ENCODE data around the gene CAND2. TPM values are rescaled to one million over a fixed set of nuclear protein-coding genes. Genes with fewer than 3 reads are reported as not detected.

The CAND2 gene
- total RNA-seq, 4 donors from 2014 or later: 0.63 to 4.2 (median 2.8) TPM

DNA sequence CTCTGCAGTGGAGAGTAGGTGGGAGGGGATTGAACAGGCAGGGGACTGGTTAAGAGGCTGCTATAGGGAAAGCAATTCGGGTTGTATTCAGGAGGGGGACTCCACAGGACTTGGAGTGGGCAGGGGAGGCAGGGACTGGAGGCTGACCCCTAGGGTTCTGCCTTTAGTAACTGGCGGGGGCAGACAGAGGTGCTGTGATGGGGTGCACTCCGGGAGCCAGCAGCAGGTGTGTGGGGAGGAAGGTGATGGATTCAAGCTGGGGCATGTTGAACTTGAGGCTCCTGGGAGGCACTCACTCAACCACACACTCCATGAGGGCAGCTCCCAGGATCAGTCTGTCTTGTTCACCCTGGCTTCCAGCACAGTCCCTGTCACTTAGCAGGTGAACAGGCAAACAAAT lies 12.5 kb downstream of the CAND2 start:
- WGBS, 2 donors: 87 to 88% methylated on average over 3 of the region's 3 CpGs
- no peak for DNase-seq (ENCODE audit: low spot score in 2 of 2)
- intact Hi-C loops (cut with DNase I; ENCODE audit: low total_unique reads): no loop called here
- TF ChIP-seq POLR2A (IDR thresholded peaks at IDR 0.05): no peak
- TF ChIP-seq, protein P1, sequence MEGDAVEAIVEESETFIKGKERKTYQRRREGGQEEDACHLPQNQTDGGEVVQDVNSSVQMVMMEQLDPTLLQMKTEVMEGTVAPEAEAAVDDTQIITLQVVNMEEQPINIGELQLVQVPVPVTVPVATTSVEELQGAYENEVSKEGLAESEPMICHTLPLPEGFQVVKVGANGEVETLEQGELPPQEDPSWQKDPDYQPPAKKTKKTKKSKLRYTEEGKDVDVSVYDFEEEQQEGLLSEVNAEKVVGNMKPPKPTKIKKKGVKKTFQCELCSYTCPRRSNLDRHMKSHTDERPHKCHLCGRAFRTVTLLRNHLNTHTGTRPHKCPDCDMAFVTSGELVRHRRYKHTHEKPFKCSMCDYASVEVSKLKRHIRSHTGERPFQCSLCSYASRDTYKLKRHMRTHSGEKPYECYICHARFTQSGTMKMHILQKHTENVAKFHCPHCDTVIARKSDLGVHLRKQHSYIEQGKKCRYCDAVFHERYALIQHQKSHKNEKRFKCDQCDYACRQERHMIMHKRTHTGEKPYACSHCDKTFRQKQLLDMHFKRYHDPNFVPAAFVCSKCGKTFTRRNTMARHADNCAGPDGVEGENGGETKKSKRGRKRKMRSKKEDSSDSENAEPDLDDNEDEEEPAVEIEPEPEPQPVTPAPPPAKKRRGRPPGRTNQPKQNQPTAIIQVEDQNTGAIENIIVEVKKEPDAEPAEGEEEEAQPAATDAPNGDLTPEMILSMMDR (IDR thresholded peaks at IDR 0.05): no peak
- H3K4me3 ChIP-seq (ENCODE audit: low read depth, poor library complexity, severe bottlenecking): no peak overlapping the region

DNA sequence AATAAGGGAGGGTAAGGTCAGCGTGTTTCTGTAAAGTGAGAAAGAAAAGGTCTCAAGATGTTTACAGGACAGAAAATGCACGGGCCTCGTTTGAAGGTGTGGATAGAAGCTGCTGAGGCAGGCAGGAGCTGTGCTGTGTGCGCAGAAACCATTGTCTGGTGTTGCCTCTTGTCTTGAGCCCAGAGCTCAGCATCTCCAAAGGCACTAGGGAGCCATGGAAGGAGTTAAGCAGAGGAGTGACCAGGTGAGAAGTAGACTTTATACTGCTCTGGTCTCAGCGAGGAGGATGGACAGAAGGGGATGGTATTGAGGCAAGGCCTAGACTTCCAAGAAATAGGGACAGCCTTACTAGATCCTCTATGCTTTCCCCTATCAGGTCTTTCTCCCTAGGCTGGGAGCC lies 13.0 kb downstream of the CAND2 start:
- no peak for DNase-seq (ENCODE audit: low spot score in 2 of 2)
- WGBS, 2 donors: 88 to 90% methylated on average over 5 of the region's 5 CpGs
- intact Hi-C loops (cut with DNase I; ENCODE audit: low total_unique reads): no loop called here

DNA sequence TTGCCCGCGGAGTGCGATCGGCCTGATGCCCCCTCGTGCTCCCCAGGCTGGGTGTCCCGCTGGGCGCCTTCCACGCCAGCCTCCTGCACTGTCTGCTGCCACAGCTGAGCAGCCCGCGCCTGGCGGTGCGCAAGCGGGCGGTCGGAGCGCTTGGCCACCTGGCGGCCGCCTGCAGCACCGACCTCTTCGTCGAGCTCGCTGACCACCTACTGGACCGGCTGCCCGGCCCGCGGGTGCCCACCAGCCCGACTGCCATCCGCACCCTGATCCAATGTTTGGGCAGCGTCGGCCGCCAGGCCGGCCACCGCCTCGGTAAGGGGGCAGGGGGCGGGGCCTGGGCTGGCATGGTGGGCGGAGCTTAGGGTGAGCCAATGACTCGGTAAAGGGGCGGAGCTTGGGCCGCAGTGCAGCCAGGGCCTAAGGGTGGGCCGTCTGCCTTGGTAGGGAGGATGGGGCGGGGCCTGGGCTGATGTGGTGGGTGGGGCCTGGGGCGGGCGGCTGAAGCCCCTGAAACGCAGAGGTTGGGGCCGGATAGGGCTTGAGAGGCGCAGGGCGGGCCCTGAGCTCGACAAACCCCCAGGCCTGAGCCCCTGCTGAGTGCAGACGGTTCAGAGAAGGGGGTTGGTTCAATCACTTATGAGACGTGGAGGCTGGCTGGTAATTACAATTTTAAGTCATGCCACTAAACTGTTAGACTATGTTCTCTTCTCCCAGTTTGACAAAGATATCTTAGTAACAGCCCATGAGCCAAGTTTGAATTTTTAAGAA lies 13.7 kb downstream of the CAND2 start:
- 1 to 3% methylated on average over 28 to 34 of the region's 50 CpGs for WGBS, 2 donors

More for the DNA sequence above, 13.0 kb downstream of the CAND2 start:
- TF ChIP-seq, protein P1 (IDR thresholded peaks at IDR 0.05): no peak
- TF ChIP-seq POLR2A (IDR thresholded peaks at IDR 0.05): no peak
- H3K4me3 ChIP-seq (ENCODE audit: low read depth, poor library complexity, severe bottlenecking): no peak overlapping the region

DNA sequence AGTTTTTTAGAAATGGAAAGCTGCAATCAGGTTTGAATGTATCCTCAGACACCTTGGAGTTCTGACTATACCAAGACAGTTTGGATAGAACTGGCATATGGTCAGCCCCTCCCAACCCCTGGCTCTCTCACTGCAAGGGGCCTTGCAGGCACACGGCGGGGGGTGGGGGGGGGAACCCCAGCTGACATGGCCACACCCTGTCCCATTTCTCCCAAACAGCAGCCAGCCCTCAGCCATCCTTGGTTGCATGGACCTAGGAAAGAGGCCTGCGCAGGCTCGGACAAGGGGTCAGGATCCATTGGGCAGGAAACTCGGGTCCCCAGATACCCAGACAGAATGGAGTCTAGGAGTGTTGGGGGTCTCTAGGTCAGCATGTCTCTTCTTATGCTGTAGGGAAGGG lies 14.5 kb downstream of the CAND2 start:
- no peak overlapping the region for H3K4me3 ChIP-seq (ENCODE audit: low read depth, poor library complexity, severe bottlenecking)
- no peak for DNase-seq (ENCODE audit: low spot score in 2 of 2)

More for the DNA sequence above, 13.7 kb downstream of the CAND2 start:
- DNase-seq (ENCODE audit: low spot score in 2 of 2): peak; percentile 91 to 99
- intact Hi-C loops (cut with DNase I; ENCODE audit: low total_unique reads): no loop called here
- peak overlapping the region; percentile 32 for H3K4me3 ChIP-seq (ENCODE audit: low read depth, poor library complexity, severe bottlenecking)
- no peak for TF ChIP-seq POLR2A (IDR thresholded peaks at IDR 0.05)
- TF ChIP-seq, protein P1 (IDR thresholded peaks at IDR 0.05): peak in 2 of 3 donors; percentile 7 to 91

DNA sequence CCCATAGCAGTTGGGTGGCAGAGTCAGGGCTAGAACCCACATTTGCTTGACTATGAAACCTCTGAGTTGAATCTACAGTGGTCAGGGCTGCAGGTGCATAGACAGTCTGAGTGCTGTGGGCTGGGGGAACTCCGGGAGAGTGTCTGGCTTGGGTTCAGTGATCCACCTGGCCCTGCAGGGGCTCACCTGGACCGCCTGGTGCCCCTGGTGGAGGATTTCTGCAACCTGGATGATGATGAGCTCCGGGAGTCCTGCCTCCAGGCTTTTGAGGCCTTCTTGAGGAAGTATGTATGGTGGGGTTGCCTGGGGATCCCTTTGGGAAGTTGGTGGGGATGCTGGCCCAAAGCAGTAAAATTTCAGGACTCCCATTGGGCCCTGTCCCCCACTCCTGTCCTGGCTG lies 16.3 kb downstream of the CAND2 start:
- intact Hi-C loops (cut with DNase I; ENCODE audit: low total_unique reads): no loop called here
- H3K4me3 ChIP-seq (ENCODE audit: low read depth, poor library complexity, severe bottlenecking): no peak overlapping the region
- DNase-seq (ENCODE audit: low spot score in 2 of 2): no peak
- WGBS, 2 donors: 97 to 100% methylated on average over 3 of the region's 3 CpGs
- TF ChIP-seq, protein P1 (IDR thresholded peaks at IDR 0.05): no peak
- TF ChIP-seq POLR2A (IDR thresholded peaks at IDR 0.05): no peak

More for the DNA sequence above, 14.5 kb downstream of the CAND2 start:
- WGBS, 2 donors: 66 to 72% methylated on average over 5 of the region's 5 CpGs
- intact Hi-C loops (cut with DNase I; ENCODE audit: low total_unique reads): no loop called here
- TF ChIP-seq, protein P1 (IDR thresholded peaks at IDR 0.05): no peak
- no peak for TF ChIP-seq POLR2A (IDR thresholded peaks at IDR 0.05)
